Measurements from ENCODE around the gene AADAC.
"Not testable (repeated sequence)": the region's sequence is repeated elsewhere in the genome, so short reads cannot be mapped to it uniquely, and the experiment has no call there.

AADAC gene

GRCh38 chr3:151859905-151860304, 46.0 kb downstream of the AADAC start:
- FAIRE-seq = no peak

GRCh38 chr3:151863611-151864010, 49.7 kb downstream of the AADAC start:
- no peak for FAIRE-seq

GRCh38 chr3:151864423-151865101, 50.6 kb downstream of the AADAC start:
- FAIRE-seq = peak; percentile 97

DNA sequence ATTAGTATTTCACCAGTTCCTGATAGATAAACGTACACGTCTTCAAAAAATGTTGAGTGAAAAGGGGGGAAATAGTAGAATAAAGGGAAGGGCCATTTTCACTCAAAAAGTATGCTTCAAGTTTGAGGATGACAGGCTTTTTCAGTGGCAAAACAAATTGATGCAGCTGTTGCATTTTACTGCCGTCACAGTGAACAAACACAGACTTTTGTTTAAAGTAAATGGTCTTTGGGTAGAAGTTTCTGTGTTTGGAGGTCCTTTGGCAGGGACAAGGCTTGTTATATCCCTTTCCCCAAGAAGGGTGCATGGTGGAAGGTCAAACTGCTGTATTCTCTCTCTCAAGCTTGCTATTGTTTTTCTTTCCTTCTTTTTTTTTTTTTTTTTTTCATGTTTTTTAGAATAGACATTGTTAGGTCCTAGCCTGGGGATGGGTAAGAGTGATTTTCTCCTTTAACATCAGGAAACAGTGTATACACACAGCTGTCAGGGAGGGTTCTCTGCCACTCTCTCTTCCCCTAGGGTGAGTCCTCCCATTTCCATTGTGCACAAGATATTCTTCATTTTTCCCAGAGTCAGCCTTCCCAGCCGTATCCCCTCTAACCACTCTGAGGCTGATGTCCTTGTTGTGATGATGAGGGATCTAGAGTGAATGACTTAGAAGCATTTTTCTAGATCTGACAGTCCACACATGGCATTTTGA, 52.9 kb downstream of the AADAC start:
- peak; percentile 58 for FAIRE-seq

- FAIRE-seq = no peak
Observed at GRCh38 chr3:151867666-151868065, 53.8 kb downstream of the AADAC start.

- peak; percentile 98 for FAIRE-seq
Observed at GRCh38 chr3:151869181-151869580, 55.3 kb downstream of the AADAC start.

- FAIRE-seq = no peak
Observed at GRCh38 chr3:151871639-151872468, 57.9 kb downstream of the AADAC start.

DNA sequence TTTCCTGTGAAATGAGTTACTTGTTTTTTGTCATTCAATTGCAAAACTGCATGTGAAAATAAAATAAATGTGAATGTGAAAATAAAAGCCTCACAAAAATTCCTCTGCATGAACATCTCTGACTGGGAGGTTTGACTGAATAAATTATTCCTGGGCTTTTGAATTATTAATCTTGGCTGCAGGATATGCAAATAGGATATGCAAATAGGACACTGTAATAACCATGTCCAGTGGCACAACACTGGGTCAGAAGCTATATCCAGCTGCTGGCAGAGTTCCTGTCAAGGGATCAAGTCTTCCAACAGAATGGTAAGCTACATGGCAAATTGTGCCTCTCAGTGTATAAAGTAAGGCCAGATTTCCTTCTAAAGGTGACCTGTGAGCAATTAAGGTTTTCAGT, 59.5 kb downstream of the AADAC start, which contains the start of gene SUCNR1:
Gene SUCNR1 (plus strand): TSS at position 246 of the 400 bp plus-strand sequence. CDS start 6,250 bp downstream, outside the sequence.
- no peak for FAIRE-seq

DNA sequence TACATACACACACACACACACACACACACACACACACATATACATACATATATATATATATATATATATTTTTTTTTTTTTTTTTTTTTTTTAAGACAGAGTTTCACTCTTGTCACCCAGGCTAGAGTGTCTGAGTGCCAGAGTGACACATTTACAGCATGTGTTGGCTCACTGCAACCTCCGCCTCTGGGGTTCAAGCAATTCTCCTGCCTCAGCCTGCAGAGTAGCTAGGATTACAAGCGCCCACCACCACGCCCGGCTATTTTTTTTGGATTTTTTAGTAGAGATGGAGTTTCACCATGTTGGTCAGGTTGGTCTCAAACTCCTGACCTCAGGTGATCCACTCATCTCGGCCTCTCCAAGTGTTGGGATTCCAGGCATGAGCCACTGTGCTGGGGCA, 60.2 kb downstream of the AADAC start:
- not testable (repeated sequence) for FAIRE-seq

DNA sequence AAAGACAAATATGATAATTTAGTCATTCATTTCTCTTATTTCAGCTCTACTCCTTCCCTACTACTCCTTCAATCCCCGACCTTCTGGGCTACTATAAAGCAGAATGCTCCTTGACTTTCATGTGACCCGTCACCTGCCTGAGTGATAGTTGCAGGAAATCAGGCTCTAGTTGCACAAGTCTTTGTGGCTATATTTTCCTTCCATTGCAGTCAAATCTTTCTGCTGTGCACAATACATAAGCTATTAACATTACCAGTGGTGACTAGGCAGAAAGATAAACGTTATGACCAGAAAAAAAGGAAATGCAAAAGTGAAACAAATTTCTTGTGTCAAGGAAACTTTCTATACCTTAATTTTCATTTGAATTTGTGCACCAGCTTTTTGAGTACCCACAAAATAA, 61.8 kb downstream of the AADAC start:
- FAIRE-seq = no peak

DNA sequence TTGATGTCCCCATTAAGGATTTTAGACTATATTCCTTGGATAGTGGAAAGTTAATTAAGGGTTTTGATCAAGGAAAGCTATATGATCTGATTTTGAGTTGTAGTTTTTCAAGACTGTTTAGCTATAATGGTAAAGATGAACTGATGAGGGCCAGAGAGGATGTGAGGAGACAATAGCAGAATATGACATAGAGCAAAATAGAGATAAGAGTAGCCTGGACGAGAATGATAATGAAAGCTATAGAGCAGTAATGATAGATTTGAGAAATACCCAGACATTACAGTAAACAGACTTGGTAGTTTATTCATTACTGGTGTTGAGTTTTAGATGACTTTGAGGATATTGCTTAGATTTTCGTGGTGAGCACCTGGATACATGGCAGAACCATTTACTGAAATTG, 63.4 kb downstream of the AADAC start:
- FAIRE-seq = no peak

Measured in endometrium (tissue), 2 donors.